IgD-negative memory B cell (primary cell): ENCODE data around the gene MYL7. TPM values are rescaled to one million over a fixed set of nuclear protein-coding genes. Genes with fewer than 3 reads are reported as not detected.

Experiments used
- polyA plus RNA-seq: library from polyadenylated mRNA; unstranded; fragments of 300-500 nt; fragmentation: Illumina TruSeq; gene quantifications from one replicate; pipeline ENCODE4 v1.2.3, GENCODE V29; 2021

The MYL7 gene
- polyA plus RNA-seq, 1 donor from 2014 or later, result not detected

Other genes starting within 250 kb of the MYL7 start
- gene URGCP, start 234.7 kb downstream of the MYL7 start, polyA plus RNA-seq, result 24.4 TPM
- 15.1 TPM for gene UBE2D4, start 214.9 kb downstream of the MYL7 start, polyA plus RNA-seq
- gene SPDYE1, start 143.4 kb downstream of the MYL7 start, polyA plus RNA-seq, result 0.10 TPM
- gene DBNL, start 96.6 kb downstream of the MYL7 start, polyA plus RNA-seq, result 384 TPM
- not detected for gene PGAM2, start 75.8 kb downstream of the MYL7 start, polyA plus RNA-seq
- 42.0 TPM for gene POLM, start 58.8 kb downstream of the MYL7 start, polyA plus RNA-seq
- gene AEBP1, start 37.0 kb downstream of the MYL7 start, polyA plus RNA-seq, result 3.7 TPM
- 88.5 TPM for gene POLD2, start 17.8 kb downstream of the MYL7 start, polyA plus RNA-seq
- gene GCK, start 48.1 kb upstream of the MYL7 start, polyA plus RNA-seq, result 0.68 TPM
- 46.3 TPM for gene YKT6, start 59.6 kb upstream of the MYL7 start, polyA plus RNA-seq
- not detected for gene CAMK2B, start 184.3 kb upstream of the MYL7 start, polyA plus RNA-seq